Upper lobe of right lung (tissue), 1 donor: ENCODE measurements around the gene GPR183. TPM values are rescaled to one million over a fixed set of nuclear protein-coding genes. Genes with fewer than 3 reads are reported as not detected.

Experiments
- ATAC-seq: fragments of 200-7000 bp; cut with Tn5 transposase; one replicate; pipeline ENCODE4 v1.9.1; 2020; ENCODE audit warnings: mild to moderate bottlenecking, moderate library complexity
- DNase-seq: peaks from one replicate; pipeline ENCODE4 v3.0.0-alpha.2; 2020
- H3K27ac ChIP-seq: fragments of 200-600 bp; one replicate; pipeline ENCODE4 v1.8.0; 2022
- H3K27me3 ChIP-seq: fragments of 200-600 bp; one replicate; pipeline ENCODE4 v1.8.0; 2022; ENCODE audit warnings: mild to moderate bottlenecking
- H3K36me3 ChIP-seq: fragments of 200-600 bp; one replicate; pipeline ENCODE4 v1.8.0; 2022
- H3K4me1 ChIP-seq: fragments of 200-600 bp; one replicate; pipeline ENCODE4 v1.8.0; 2022
- H3K4me3 ChIP-seq: fragments of 200-600 bp; one replicate; pipeline ENCODE4 v1.8.0; 2022; ENCODE audit warnings: mild to moderate bottlenecking
- H3K9me3 ChIP-seq: fragments of 200-600 bp; one replicate; pipeline ENCODE4 v1.8.0; 2022
- intact Hi-C: fragments of 100-400 bp; cut with DNase I; formaldehyde crosslinking; loops from one replicate; pipeline ENCODE4 v1.11.0; 2022
- total RNA-seq: library from RNA; stranded (reverse); fragmentation: NEBNext Ultra II Directional; extraction: Animal tissue kit (Norgen Biotek cat#: 25700); gene quantifications from one replicate; pipeline ENCODE4 v1.2.1, GENCODE V29; 2021
- TF ChIP-seq, protein P1 (sequence below): fragments of 200-600 bp; IDR thresholded peaks from one replicate; pipeline ENCODE4 v1.8.0; 2022; ENCODE audit warnings: antibody characterized with exemption
- donor health status: DM: no; HTN: yes; CAD: no; lungs with severe emphysema.

GPR183 gene
- total RNA-seq, 1 donor from 2014 or later: 13.6 TPM

DNA sequence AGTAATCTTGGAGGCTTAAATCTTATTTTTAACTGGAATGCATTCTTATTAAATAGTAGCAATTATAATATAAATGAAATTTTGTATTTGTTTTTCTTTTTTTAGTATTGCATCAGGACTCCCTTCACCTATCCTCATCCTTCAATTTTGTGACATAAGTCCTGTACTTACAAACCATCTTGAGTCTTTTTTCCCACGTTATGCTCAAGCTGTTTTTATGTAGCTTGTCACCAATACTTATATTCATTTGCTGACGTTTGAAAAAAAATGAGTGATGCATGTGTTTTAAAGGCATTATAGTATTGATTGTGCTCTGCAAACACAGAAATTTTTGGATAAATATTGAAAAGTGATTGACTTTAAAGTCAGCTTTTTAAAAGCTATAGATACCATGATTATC lies 49.9 kb downstream of the GPR183 start:
- intact Hi-C loops: no loop called here
- Histone ChIP-seq H3K27ac (no peak overlapping the region), H3K4me3 (no peak overlapping the region), H3K4me1 (no peaks in the 10 kb centered on the region), H3K9me3 (no peaks in the 10 kb centered on the region), H3K27me3 (no peaks in the 10 kb centered on the region), H3K36me3 (peaks cover 5% of the 10 kb centered on the region)
- ATAC-seq (no peak), DNase-seq (no peak)
- TF ChIP-seq, protein P1, sequence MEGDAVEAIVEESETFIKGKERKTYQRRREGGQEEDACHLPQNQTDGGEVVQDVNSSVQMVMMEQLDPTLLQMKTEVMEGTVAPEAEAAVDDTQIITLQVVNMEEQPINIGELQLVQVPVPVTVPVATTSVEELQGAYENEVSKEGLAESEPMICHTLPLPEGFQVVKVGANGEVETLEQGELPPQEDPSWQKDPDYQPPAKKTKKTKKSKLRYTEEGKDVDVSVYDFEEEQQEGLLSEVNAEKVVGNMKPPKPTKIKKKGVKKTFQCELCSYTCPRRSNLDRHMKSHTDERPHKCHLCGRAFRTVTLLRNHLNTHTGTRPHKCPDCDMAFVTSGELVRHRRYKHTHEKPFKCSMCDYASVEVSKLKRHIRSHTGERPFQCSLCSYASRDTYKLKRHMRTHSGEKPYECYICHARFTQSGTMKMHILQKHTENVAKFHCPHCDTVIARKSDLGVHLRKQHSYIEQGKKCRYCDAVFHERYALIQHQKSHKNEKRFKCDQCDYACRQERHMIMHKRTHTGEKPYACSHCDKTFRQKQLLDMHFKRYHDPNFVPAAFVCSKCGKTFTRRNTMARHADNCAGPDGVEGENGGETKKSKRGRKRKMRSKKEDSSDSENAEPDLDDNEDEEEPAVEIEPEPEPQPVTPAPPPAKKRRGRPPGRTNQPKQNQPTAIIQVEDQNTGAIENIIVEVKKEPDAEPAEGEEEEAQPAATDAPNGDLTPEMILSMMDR: no peak

DNA sequence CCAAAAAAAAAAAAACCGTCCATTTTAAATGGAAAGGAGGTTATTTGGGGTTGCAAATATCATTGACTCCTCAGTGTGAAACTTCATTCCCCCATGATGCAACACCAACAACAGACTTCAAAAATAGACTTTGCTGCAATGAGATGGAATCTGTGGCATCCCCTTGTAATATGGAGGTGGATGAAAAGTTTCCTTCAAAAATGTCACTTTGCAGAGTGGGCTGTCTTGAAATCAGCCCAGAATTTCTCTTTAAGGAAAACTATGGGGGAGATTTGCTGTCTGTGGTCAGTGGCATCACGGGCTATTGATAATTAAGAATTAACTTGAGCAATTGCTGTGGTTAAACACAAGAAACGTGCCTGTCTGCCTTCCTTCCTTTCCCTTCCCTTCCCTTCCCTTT lies 50.5 kb downstream of the GPR183 start:
- ATAC-seq (no peak), DNase-seq (no peak)
- TF ChIP-seq, protein P1: no peak
- no peak overlapping the region for H3K4me3 ChIP-seq
- intact Hi-C loops: no loop called here
- H3K36me3 ChIP-seq: peaks cover 5% of the 10 kb centered on the region
- H3K27ac ChIP-seq: no peak overlapping the region
- H3K27me3 ChIP-seq: no peaks in the 10 kb centered on the region
- H3K4me1 ChIP-seq: no peaks in the 10 kb centered on the region
- no peaks in the 10 kb centered on the region for H3K9me3 ChIP-seq

DNA sequence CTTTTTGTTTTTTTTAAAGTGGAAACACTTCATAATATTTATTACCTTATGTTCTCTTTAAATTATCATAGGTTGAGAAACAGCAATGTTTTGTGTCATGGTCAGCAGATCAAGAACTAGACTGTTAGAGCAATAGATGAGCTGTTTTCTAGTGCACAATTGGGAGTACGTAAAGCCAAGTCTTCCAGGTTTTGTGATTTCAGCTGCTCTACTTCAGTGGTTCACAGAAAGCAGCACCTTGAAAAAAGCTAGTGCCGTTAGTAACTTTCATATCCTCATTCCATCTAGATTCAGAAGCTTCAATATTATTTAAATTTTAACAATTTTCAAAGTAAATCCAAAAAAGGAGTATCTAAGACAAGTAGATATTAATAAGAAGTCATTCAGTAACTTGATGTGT lies 50.9 kb downstream of the GPR183 start:
- TF ChIP-seq, protein P1: no peak
- Histone ChIP-seq H3K27ac (no peak overlapping the region), H3K27me3 (no peaks in the 10 kb centered on the region), H3K4me3 (no peak overlapping the region), H3K4me1 (no peaks in the 10 kb centered on the region), H3K9me3 (no peaks in the 10 kb centered on the region), H3K36me3 (peaks cover 5% of the 10 kb centered on the region)
- intact Hi-C loops: no loop called here
- ATAC-seq (no peak), DNase-seq (no peak)

DNA sequence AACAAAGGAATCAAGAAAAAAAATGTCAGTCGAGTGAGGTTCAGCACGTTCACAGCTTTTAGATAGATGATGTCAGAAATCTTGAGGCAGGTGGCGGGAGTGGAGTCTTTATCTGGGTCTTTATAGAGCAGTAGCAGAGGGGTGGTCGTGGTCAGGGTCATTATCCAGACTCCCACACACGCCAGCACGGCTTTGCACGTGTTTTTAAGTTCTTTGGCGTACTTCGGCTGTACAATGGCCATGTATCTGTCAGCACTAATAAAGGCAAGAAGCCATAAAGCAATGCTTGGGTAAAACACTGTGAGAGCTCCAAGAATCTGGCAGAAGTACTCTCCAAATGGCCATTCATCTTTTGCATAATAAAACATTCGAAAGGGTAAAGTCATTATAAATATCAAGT lies 51.9 kb downstream of the GPR183 start:
- intact Hi-C loops: no loop called here
- Histone ChIP-seq H3K4me3 (no peak overlapping the region), H3K27ac (no peak overlapping the region), H3K36me3 (peaks cover 5% of the 10 kb centered on the region), H3K9me3 (no peaks in the 10 kb centered on the region), H3K27me3 (no peaks in the 10 kb centered on the region), H3K4me1 (no peaks in the 10 kb centered on the region)
- no peak for DNase-seq
- no peak for ATAC-seq
- TF ChIP-seq, protein P1: no peak

DNA sequence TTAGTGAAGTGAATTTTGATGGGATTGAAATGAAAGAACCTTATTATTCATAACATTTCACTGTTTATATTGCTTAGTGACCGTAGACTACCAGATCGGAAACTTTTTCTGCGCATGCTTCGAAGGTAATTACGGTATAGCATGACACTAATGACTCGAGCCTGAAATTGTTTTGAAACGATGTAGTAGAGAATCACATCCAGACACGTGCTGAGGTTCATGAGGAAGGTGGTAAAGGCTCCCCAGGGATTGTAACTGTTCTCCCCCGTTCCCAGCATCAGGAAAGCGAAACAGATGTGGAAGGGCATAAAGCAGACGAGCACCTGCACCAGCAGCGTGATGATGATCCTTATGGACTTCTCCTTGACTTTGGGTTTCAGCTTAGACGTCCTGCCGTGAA lies 52.4 kb downstream of the GPR183 start:
- no peaks in the 10 kb centered on the region for H3K9me3 ChIP-seq
- no peaks in the 10 kb centered on the region for H3K4me1 ChIP-seq
- no peak overlapping the region for H3K4me3 ChIP-seq
- H3K36me3 ChIP-seq: peaks cover 5% of the 10 kb centered on the region
- intact Hi-C loops: no loop called here
- DNase-seq: no peak
- no peak for ATAC-seq
- no peak overlapping the region for H3K27ac ChIP-seq
- H3K27me3 ChIP-seq: no peaks in the 10 kb centered on the region
- TF ChIP-seq, protein P1: no peak

DNA sequence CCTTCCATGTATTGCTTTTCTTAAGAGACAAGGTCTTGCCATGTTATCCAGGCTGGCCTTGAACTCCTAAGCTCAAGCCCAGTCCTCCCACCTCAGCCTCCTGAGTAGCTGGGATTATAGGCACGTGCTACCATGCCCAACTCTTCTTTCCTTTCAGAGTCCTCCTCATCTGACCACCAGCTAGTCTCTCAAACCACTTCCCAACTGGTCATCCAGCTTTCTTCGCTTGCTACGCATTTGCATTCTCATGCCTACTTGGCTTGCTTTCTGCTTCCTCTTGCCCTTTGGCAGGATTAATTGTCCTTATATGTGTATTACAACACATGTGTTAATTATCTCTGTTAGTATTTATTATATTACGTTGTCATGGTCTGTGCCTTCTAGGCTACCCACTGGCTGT lies 55.3 kb downstream of the GPR183 start:
- TF ChIP-seq, protein P1: no peak
- Histone ChIP-seq H3K4me3 (no peak overlapping the region), H3K9me3 (no peaks in the 10 kb centered on the region), H3K27me3 (no peaks in the 10 kb centered on the region), H3K4me1 (no peaks in the 10 kb centered on the region), H3K36me3 (peaks cover 5% of the 10 kb centered on the region), H3K27ac (no peak overlapping the region)
- no peak for DNase-seq
- peak; percentile 54 for ATAC-seq
- intact Hi-C loops: no loop called here
